HL-60 (cell line): ENCODE data around the gene MPP4.

ENCODE experiments used
- DNase-seq, 2 experiments: peaks; one replicate each; pipeline ENCODE4 v3.0.0-alpha.2; 2010 to 2020; ENCODE audit warnings: low read depth in 1 of 2, low spot score in 1 of 2
- H3K27ac ChIP-seq: fragments of 250-450 bp; sonication (Bioruptor Pico); replicated peaks from 2 replicates; pipeline ENCODE4 v1.5.1; 2020; ENCODE audit warnings: mild to moderate bottlenecking, moderate library complexity
- H3K27me3 ChIP-seq: fragments of 250-450 bp; sonication (Bioruptor Pico); 2 replicates; pipeline ENCODE4 v1.5.1; 2021; ENCODE audit warnings: mild to moderate bottlenecking, moderate library complexity; ENCODE audit not compliant: insufficient read depth, poor library complexity, severe bottlenecking
- H3K4me3 ChIP-seq: replicated peaks from 2 replicates; pipeline ENCODE4 v1.5.1; 2011; ENCODE audit warnings: mild to moderate bottlenecking, control low read depth, low read length; ENCODE audit not compliant: insufficient read depth
- CTCF ChIP-seq: IDR thresholded peaks from one replicate; pipeline ENCODE4 v1.5.1; 2011; ENCODE audit warnings: low read length, control low read depth, inconsistent platforms; ENCODE audit not compliant: insufficient read depth
- GABPA ChIP-seq: IDR thresholded peaks from 2 replicates; pipeline ENCODE4 v1.6.1; 2012; ENCODE audit warnings: low read depth
- POLR2AphosphoS5 ChIP-seq: IDR thresholded peaks from 2 replicates; pipeline ENCODE4 v1.6.1; 2012; ENCODE audit warnings: low read depth
- REST ChIP-seq: IDR thresholded peaks from 2 replicates; pipeline ENCODE4 v1.6.1; 2012; ENCODE audit warnings: low read depth; ENCODE audit not compliant: insufficient replicate concordance
- SPI1 ChIP-seq: IDR thresholded peaks from 2 replicates; pipeline ENCODE4 v1.6.1; 2012; ENCODE audit warnings: low read depth, mild to moderate bottlenecking, borderline replicate concordance

Gene MPP4

GRCh38 chr2:201675454-201675853 is 23.0 kb downstream of the MPP4 start:
- TF ChIP-seq REST (no peak), SPI1 (no peak), POLR2AphosphoS5 (no peak), CTCF (no peak), GABPA (no peak)
- no peak overlapping the region for H3K27ac ChIP-seq
- no peak for DNase-seq
- no peaks in the 10 kb centered on the region for H3K27me3 ChIP-seq
- H3K4me3 ChIP-seq = no peak overlapping the region

GRCh38 chr2:201674794-201675193 is 23.6 kb downstream of the MPP4 start:
- no peak for TF ChIP-seq CTCF
- TF ChIP-seq REST = no peak
- no peak for TF ChIP-seq GABPA
- TF ChIP-seq POLR2AphosphoS5 = no peak
- no peak for TF ChIP-seq SPI1
- H3K27me3 ChIP-seq = no peaks in the 10 kb centered on the region
- no peak overlapping the region for H3K4me3 ChIP-seq
- DNase-seq = no peak
- H3K27ac ChIP-seq = no peak overlapping the region

- Histone ChIP-seq H3K27me3 (no peaks in the 10 kb centered on the region), H3K27ac (no peak overlapping the region), H3K4me3 (no peak overlapping the region)
- DNase-seq = no peak
- TF ChIP-seq SPI1 (no peak), POLR2AphosphoS5 (no peak), CTCF (no peak), REST (no peak), GABPA (no peak)
Observed at GRCh38 chr2:201674298-201674697, 24.1 kb downstream of the MPP4 start.
